H1 (cell line): Measurements from ENCODE around the gene SLX4. TPM values are rescaled to one million over a fixed set of nuclear protein-coding genes. Genes with fewer than 3 reads are reported as not detected.
A peak's percentile ranks its signal among the peaks of the same experiment; 100 is the strongest.

Experiments
- CTCF ChIA-PET: fragments of 300-600 bp; sonication (Branson Sonifier 250); formaldehyde crosslinking; loops from one replicate; lab custom pipeline; 2021; ENCODE audit not compliant: partially characterized antibody; lab: Charles Lee
- POLR2A ChIA-PET: fragments of 300-600 bp; sonication (Branson Sonifier 250); formaldehyde crosslinking; loops from one replicate; lab custom pipeline; 2021; ENCODE audit warnings: inconsistent platforms; ENCODE audit not compliant: partially characterized antibody; lab: Charles Lee
- DNase-seq, 2 experiments: peaks; one replicate each; pipeline versions ENCODE4 v3.0.0 to v3.0.0-alpha.2; 2010 to 2022; ENCODE audit warnings: low spot score in 2 of 2, low read depth in 1 of 2, mixed read lengths in 1 of 2
- FAIRE-seq: peaks from 2 replicates; lab custom pipeline; 2011; peaks lifted over from hg19 to GRCh38; lab: Jason Lieb, UNC
- H2AFZ ChIP-seq: 2 replicates; pipeline ENCODE4 v1.8.1; 2012; ENCODE audit warnings: low read length, inconsistent platforms
- H2AK5ac ChIP-seq: 2 replicates; pipeline ENCODE4 v1.6.1; 2013; ENCODE audit warnings: low read depth, low read length
- H2BK120ac ChIP-seq: replicated peaks from 2 replicates; pipeline ENCODE3; 2013; ENCODE audit warnings: low read depth, low read length, inconsistent platforms
- H2BK12ac ChIP-seq: 2 replicates; pipeline ENCODE4 v1.6.1; 2013; ENCODE audit warnings: low read depth, low read length
- H2BK15ac ChIP-seq: 2 replicates; pipeline ENCODE4 v1.6.1; 2013; ENCODE audit warnings: low read length
- H2BK20ac ChIP-seq: 2 replicates; pipeline ENCODE4 v1.6.1; 2013; ENCODE audit warnings: low read length
- H2BK5ac ChIP-seq: 2 replicates; pipeline ENCODE4 v1.6.1; 2013; ENCODE audit warnings: low read depth, low read length
- H3K14ac ChIP-seq: 2 replicates; pipeline ENCODE4 v1.6.1; 2013; ENCODE audit warnings: inconsistent platforms; ENCODE audit not compliant: insufficient read length
- H3K18ac ChIP-seq: 2 replicates; pipeline ENCODE4 v1.6.1; 2013; ENCODE audit warnings: low read length; ENCODE audit errors: extremely low read depth
- H3K23ac ChIP-seq: 2 replicates; pipeline ENCODE4 v1.6.1; 2013; ENCODE audit warnings: inconsistent platforms; ENCODE audit not compliant: insufficient read length
- H3K23me2 ChIP-seq: 2 replicates; pipeline ENCODE4 v1.6.1; 2013; ENCODE audit warnings: low read depth, low read length
- H3K27ac ChIP-seq: 2 replicates; pipeline ENCODE4 v1.6.1; 2011; ENCODE audit warnings: low read depth, low read length, inconsistent platforms
- H3K27me3 ChIP-seq, 4 experiments: replicated peaks in 1 of 4; 1 replicate in 1 of 4; 2 replicates in 3 of 4; pipeline versions ENCODE4 v1.6.1 to v1.8.1; 2011 to 2013; ENCODE audit warnings: low read length in 3 of 4, mild to moderate bottlenecking in 3 of 4, inconsistent platforms in 2 of 4, mixed read lengths in 2 of 4, moderate library complexity in 1 of 4; ENCODE audit not compliant: control insufficient read depth in 3 of 4, insufficient read depth in 3 of 4; ENCODE audit errors: extremely low read depth in 1 of 4
- H3K36me3 ChIP-seq, 4 experiments: 2 replicates each; pipeline versions ENCODE4 v1.6.1 to v1.8.1; 2011 to 2013; ENCODE audit warnings: mild to moderate bottlenecking in 4 of 4, low read length in 3 of 4, moderate library complexity in 2 of 4, control low read depth in 1 of 4, inconsistent platforms in 1 of 4; ENCODE audit not compliant: insufficient read depth in 4 of 4, control insufficient read depth in 2 of 4
- H3K4ac ChIP-seq: replicated peaks from 2 replicates; pipeline ENCODE3; 2013; ENCODE audit warnings: low read length, low read depth, mixed read lengths, inconsistent platforms; ENCODE audit not compliant: insufficient read length
- H3K4me1 ChIP-seq, 4 experiments: replicated peaks in 1 of 4; 1 replicate in 1 of 4; 2 replicates in 3 of 4; pipeline versions ENCODE4 v1.6.1 to v1.8.1; 2011 to 2013; ENCODE audit warnings: low read length in 3 of 4, inconsistent platforms in 2 of 4, mixed read lengths in 1 of 4; ENCODE audit not compliant: insufficient read depth in 4 of 4, control insufficient read depth in 3 of 4
- H3K4me2 ChIP-seq, 2 experiments: 2 replicates each; pipeline versions ENCODE4 v1.6.1 to v1.8.1; 2011 to 2013; ENCODE audit warnings: low read depth in 2 of 2, low read length in 2 of 2, control low read depth in 1 of 2, inconsistent platforms in 1 of 2, mild to moderate bottlenecking in 1 of 2; ENCODE audit not compliant: insufficient read depth in 1 of 2
- H3K4me3 ChIP-seq, 4 experiments: fragments of 200-600, 300-600 bp in 1 of 4; sonication (generic), shearing (Covaris generic), sonication (Bioruptor Twin) in 1 of 4; 2 replicates each; pipeline versions ENCODE4 v1.5.1 to v1.8.1; 2011 to 2016; ENCODE audit warnings: low read length in 4 of 4, low read depth in 3 of 4, control low read depth in 2 of 4, inconsistent platforms in 2 of 4, mild to moderate bottlenecking in 2 of 4, mixed read lengths in 1 of 4, moderate library complexity in 1 of 4; ENCODE audit not compliant: insufficient read depth in 2 of 4; ENCODE audit errors: extremely low read depth in 1 of 4
- H3K56ac ChIP-seq: replicated peaks from 2 replicates; pipeline ENCODE3; 2013; ENCODE audit warnings: low read depth, mild to moderate bottlenecking, mixed read lengths, low read length, inconsistent platforms; ENCODE audit not compliant: insufficient read length
- H3K79me1 ChIP-seq: 2 replicates; pipeline ENCODE4 v1.6.1; 2013; ENCODE audit warnings: low read depth, low read length, control low read depth
- H3K79me2 ChIP-seq, 2 experiments: 2 replicates each; pipeline versions ENCODE4 v1.6.1 to v1.8.1; 2012 to 2013; ENCODE audit warnings: low read length in 2 of 2, mild to moderate bottlenecking in 2 of 2, inconsistent platforms in 1 of 2; ENCODE audit not compliant: insufficient read depth in 2 of 2, control insufficient read depth in 1 of 2
- H3K9ac ChIP-seq, 4 experiments: replicated peaks in 1 of 4; 1 replicate in 1 of 4; 2 replicates in 3 of 4; pipeline versions ENCODE4 v1.6.1 to v1.8.1; 2011 to 2013; ENCODE audit warnings: low read depth in 3 of 4, low read length in 3 of 4, control low read depth in 2 of 4, mild to moderate bottlenecking in 2 of 4, moderate library complexity in 2 of 4, inconsistent platforms in 1 of 4; ENCODE audit errors: extremely low read depth in 1 of 4
- H3K9me3 ChIP-seq, 2 experiments: 2 replicates each; pipeline versions ENCODE4 v1.6.1 to v1.8.1; 2012 to 2013; ENCODE audit warnings: mild to moderate bottlenecking in 2 of 2, moderate library complexity in 2 of 2, control low read depth in 1 of 2, inconsistent platforms in 1 of 2, low read depth in 1 of 2, low read length in 1 of 2, mixed read lengths in 1 of 2; ENCODE audit not compliant: insufficient read depth in 2 of 2
- H4K20me1 ChIP-seq, 2 experiments: replicated peaks in 1 of 2; 2 replicates each; pipeline versions ENCODE3 to v1.8.1; 2011 to 2013; ENCODE audit warnings: inconsistent platforms in 2 of 2, low read length in 2 of 2, mild to moderate bottlenecking in 1 of 2; ENCODE audit not compliant: insufficient read depth in 2 of 2, control insufficient read depth in 1 of 2
- H4K5ac ChIP-seq: 2 replicates; pipeline ENCODE4 v1.6.1; 2013; ENCODE audit warnings: low read length, low read depth, mixed read lengths, inconsistent platforms; ENCODE audit not compliant: insufficient read length
- H4K8ac ChIP-seq: 2 replicates; pipeline ENCODE4 v1.8.0; 2013; ENCODE audit warnings: mild to moderate bottlenecking, moderate library complexity, low read length, inconsistent platforms; ENCODE audit not compliant: insufficient read depth; ENCODE audit errors: extremely low read depth
- H4K91ac ChIP-seq: replicated peaks from 2 replicates; pipeline ENCODE3; 2013; ENCODE audit warnings: low read length, mixed read lengths, inconsistent platforms; ENCODE audit not compliant: insufficient read length
- ATF3 ChIP-seq: IDR thresholded peaks from 2 replicates; pipeline ENCODE4 v1.6.1; 2011; ENCODE audit warnings: low read depth, mild to moderate bottlenecking, low read length; ENCODE audit not compliant: insufficient read depth
- BACH1 ChIP-seq: IDR thresholded peaks from 2 replicates; pipeline ENCODE4 v1.6.1; 2012; ENCODE audit warnings: low read length, improper control_type of control experiment
- CHD2 ChIP-seq: IDR thresholded peaks from 2 replicates; pipeline ENCODE4 v1.6.1; 2012; ENCODE audit warnings: low read length, improper control_type of control experiment
- CREB1 ChIP-seq: IDR thresholded peaks from 2 replicates; pipeline ENCODE4 v1.6.1; 2012; ENCODE audit warnings: inconsistent platforms
- CTCF ChIP-seq, 3 experiments: IDR thresholded peaks; 1 replicate in 2 of 3; 2 replicates in 1 of 3; pipeline versions ENCODE4 v1.5.1 to v1.6.1; 2011; ENCODE audit warnings: low read length in 3 of 3, mild to moderate bottlenecking in 3 of 3, inconsistent platforms in 2 of 3, low read depth in 1 of 3, moderate library complexity in 1 of 3; ENCODE audit not compliant: insufficient read depth in 1 of 3; ENCODE audit errors: control extremely low read depth in 1 of 3
- JUN ChIP-seq: IDR thresholded peaks from 2 replicates; pipeline ENCODE4 v1.6.1; 2011; ENCODE audit warnings: low read depth, mild to moderate bottlenecking, improper control_type of control experiment, low read length
- KDM4A ChIP-seq: IDR thresholded peaks from one replicate; pipeline ENCODE4 v1.7.1; 2012; ENCODE audit warnings: low read depth, mild to moderate bottlenecking, moderate library complexity, low read length, inconsistent platforms; ENCODE audit not compliant: severe bottlenecking
- KDM5A ChIP-seq: fragments of 200-600 bp; IDR thresholded peaks from 2 replicates; pipeline ENCODE4 v1.7.1; 2012; ENCODE audit warnings: mild to moderate bottlenecking, low read length, inconsistent platforms, mixed read lengths
- MAFK ChIP-seq: IDR thresholded peaks from 2 replicates; pipeline ENCODE4 v1.6.1; 2012; ENCODE audit warnings: low read depth, mild to moderate bottlenecking, improper control_type of control experiment, low read length
- MAX ChIP-seq: IDR thresholded peaks from 2 replicates; pipeline ENCODE4 v1.6.1; 2012; ENCODE audit warnings: inconsistent platforms
- POLR2A ChIP-seq, 2 experiments: IDR thresholded peaks; 1 replicate in 1 of 2; 2 replicates in 1 of 2; pipeline ENCODE4 v1.6.1; 2011; ENCODE audit warnings: low read depth in 2 of 2, low read length in 2 of 2, mild to moderate bottlenecking in 2 of 2; ENCODE audit errors: control extremely low read depth in 1 of 2
- WGBS, 2 experiments: shearing (Covaris generic) in 1 of 2; methylation state at CpG; one replicate each; pipeline versions ENCODE4 v1.1.6 to v1.1.7; 2013 to 2015; ENCODE audit warnings: low lambda C conversion rate in 2 of 2, mixed read lengths in 2 of 2, inconsistent platforms in 1 of 2, low coverage in 1 of 2, missing lambda C conversion rate in 1 of 2; ENCODE audit not compliant: insufficient replicate concordance in 2 of 2, insufficient coverage in 1 of 2, insufficient read length in 1 of 2; ENCODE audit errors: extremely low coverage in 1 of 2, missing lambda C conversion rate in 1 of 2; 5-methylcytosine and 5-hydroxymethylcytosine counted together
- polyA plus RNA-seq, 7 experiments: library from polyadenylated mRNA; depleted of rRNA in 3 of 7; stranded (reverse) in 5 of 7; unstranded in 2 of 7; fragments of >200 nt in 5 of 7; fragments of 200-250 nt in 2 of 7; gene quantifications; 1 replicate in 5 of 7; 2 replicates in 1 of 7; 4 replicates in 1 of 7; pipeline versions ENCODE4 v1.2.1 to v1.2.3, GENCODE V29; 2011 to 2013; ENCODE audit warnings: missing spikeins in 2 of 7, mixed read lengths in 2 of 7
- total RNA-seq: library from RNA; stranded (reverse); fragmentation: NEBNext Ultra II Directional; extraction: Animal tissue kit (Norgen Biotek cat#: 25700); gene quantifications from 2 replicates; pipeline ENCODE4 v1.2.1, GENCODE V29; 2021

The SLX4 gene
- total and polyA plus RNA-seq, 2 of the 8 experiments (the other 6 are each of a cell fraction or from before 2014, with no cell fraction given) = 4.4 to 11.4 TPM

GRCh38 chr16:3589441-3589921, 21.9 kb downstream of the SLX4 start:
- Histone ChIP-seq H3K36me3 (peaks cover 0 to 12% (median 4%) of the 10 kb centered on the region in 4 experiments; a peak in 4 of 8 replicates), H2BK12ac (no peak overlapping the region), H2BK20ac (no peak overlapping the region), H3K56ac (no peak overlapping the region), H3K79me2 (no peaks in the 10 kb centered on the region), H3K27me3 (no peaks in the 10 kb centered on the region), H3K4me1 (peaks cover 0 to 4% (median 2%) of the 10 kb centered on the region in 4 experiments; a peak in 2 of 7 replicates), H3K4me2 (no peak overlapping the region), H2BK5ac (no peak overlapping the region), H3K79me1 (no peaks in the 10 kb centered on the region), H3K23me2 (no peaks in the 10 kb centered on the region), H3K27ac (no peak overlapping the region), H4K5ac (no peak overlapping the region), H2AK5ac (no peak overlapping the region), H3K18ac (no peak overlapping the region), H2AFZ (no peak overlapping the region), H2BK15ac (no peak overlapping the region), H3K9me3 (no peaks in the 10 kb centered on the region), H4K91ac (no peak overlapping the region), H3K4ac (no peak overlapping the region), H3K23ac (no peak overlapping the region), H3K9ac (no peak overlapping the region), H4K8ac (peak overlapping the region; percentile 48; the same call in 1 of the 2 replicates), H2BK120ac (no peak overlapping the region), H4K20me1 (no peaks in the 10 kb centered on the region), H3K4me3 (no peak overlapping the region), H3K14ac (no peak overlapping the region)
- ChIA-PET CTCF (interaction anchor here (0.9 to 1.2 kb wide), 2 partner anchors 16 to 23 kb away, joined by 3 to 4 read pairs; no protein-coding TSS in a partner anchor), POLR2A (interaction anchor here (2.0 kb wide), 1 partner anchor 10 kb away, joined by 7 read pairs; no protein-coding TSS in a partner anchor)
- TF ChIP-seq MAFK = no peak
- no peak for TF ChIP-seq KDM5A
- no peak for TF ChIP-seq CTCF (IDR thresholded peaks at IDR 0.05; ENCODE audit: control extremely low read depth in 1 of 3, insufficient read depth in 1 of 3, low read depth in 1 of 3, low read length in 3 of 3)
- TF ChIP-seq ATF3 = no peak
- no peak for TF ChIP-seq CHD2
- no peak for TF ChIP-seq BACH1
- no peak for TF ChIP-seq MAX
- TF ChIP-seq POLR2A (IDR thresholded peaks at IDR 0.05; ENCODE audit: control extremely low read depth in 1 of 2, low read depth in 2 of 2, low read length in 2 of 2) = no peak
- TF ChIP-seq KDM4A = no peak
- TF ChIP-seq CREB1 = no peak
- no peak for TF ChIP-seq JUN
- whole genome bisulfite sequencing, 2 experiments = 95% methylated on average over 27 of the region's 27 CpGs; no CpG with 5 or more reads in 1 of the 2 experiments
- FAIRE-seq (no peak), DNase-seq (no peak)
